IPS-18a (cell line): ENCODE data around the gene PRPF31.
"Not testable (repeated sequence)": the region's sequence is repeated elsewhere in the genome, so short reads cannot be mapped to it uniquely, and the experiment has no call there.

ENCODE experiments used
- H3K27ac ChIP-seq: one replicate; pipeline ENCODE4 v1.5.1; 2013; ENCODE audit warnings: low read length
- H3K27me3 ChIP-seq: one replicate; pipeline ENCODE4 v1.6.1; 2013; ENCODE audit warnings: mild to moderate bottlenecking, low read length; ENCODE audit not compliant: control insufficient read depth, insufficient read depth
- H3K36me3 ChIP-seq: one replicate; pipeline ENCODE4 v1.6.1; 2013; ENCODE audit warnings: low read depth, low read length; ENCODE audit not compliant: control insufficient read depth
- H3K4me1 ChIP-seq: one replicate; pipeline ENCODE4 v1.6.1; 2013; ENCODE audit warnings: low read depth, low read length; ENCODE audit not compliant: control insufficient read depth
- H3K4me3 ChIP-seq: one replicate; pipeline ENCODE4 v1.5.1; 2013; ENCODE audit warnings: low read length
- H3K9ac ChIP-seq: one replicate; pipeline ENCODE4 v1.6.1; 2013; ENCODE audit warnings: mild to moderate bottlenecking, low read length, moderate library complexity
- H3K9me3 ChIP-seq: one replicate; pipeline ENCODE4 v1.6.1; 2013; ENCODE audit warnings: low read depth, low read length; ENCODE audit not compliant: control insufficient read depth

PRPF31 gene

GRCh38 chr19:54160182-54160811, 44.7 kb downstream of the PRPF31 start:
- Histone ChIP-seq H3K27ac (no peak overlapping the region), H3K36me3 (peaks cover 15% of the 10 kb centered on the region), H3K4me1 (peaks cover 3% of the 10 kb centered on the region), H3K9ac (peak overlapping the region; percentile 51), H3K4me3 (peak overlapping the region; percentile 78), H3K27me3 (peaks cover 11% of the 10 kb centered on the region), H3K9me3 (no peaks in the 10 kb centered on the region)

- Histone ChIP-seq H3K27me3 (peaks cover 11% of the 10 kb centered on the region), H3K9me3 (no peaks in the 10 kb centered on the region), H3K9ac (peak overlapping the region; percentile 51), H3K4me3 (peak overlapping the region; percentile 78), H3K4me1 (peaks cover 3% of the 10 kb centered on the region), H3K36me3 (peaks cover 12% of the 10 kb centered on the region), H3K27ac (no peak overlapping the region)
Measured at GRCh38 chr19:54160854-54161253, 45.3 kb downstream of the PRPF31 start.

- Histone ChIP-seq H3K27ac (no peak overlapping the region), H3K36me3 (no peaks in the 10 kb centered on the region), H3K9me3 (no peaks in the 10 kb centered on the region), H3K4me1 (peaks cover 3% of the 10 kb centered on the region), H3K4me3 (peak overlapping the region; percentile 42), H3K9ac (no peak overlapping the region), H3K27me3 (peaks cover 11% of the 10 kb centered on the region)
Measured at GRCh38 chr19:54162241-54162805, 46.8 kb downstream of the PRPF31 start.

GRCh38 chr19:54162884-54163283, 47.3 kb downstream of the PRPF31 start:
- H3K27ac ChIP-seq: no peak overlapping the region
- no peaks in the 10 kb centered on the region for H3K36me3 ChIP-seq
- H3K4me3 ChIP-seq: no peak overlapping the region
- no peak overlapping the region for H3K9ac ChIP-seq
- peaks cover 11% of the 10 kb centered on the region for H3K27me3 ChIP-seq
- H3K4me1 ChIP-seq: peaks cover 3% of the 10 kb centered on the region
- no peaks in the 10 kb centered on the region for H3K9me3 ChIP-seq

GRCh38 chr19:54164369-54165068, 49.0 kb downstream of the PRPF31 start:
- Histone ChIP-seq H3K4me1 (no peaks in the 10 kb centered on the region), H3K9ac (no peak overlapping the region), H3K36me3 (no peaks in the 10 kb centered on the region), H3K27me3 (peaks cover 11% of the 10 kb centered on the region), H3K9me3 (no peaks in the 10 kb centered on the region), H3K4me3 (peak overlapping the region; percentile 34), H3K27ac (no peak overlapping the region)

GRCh38 chr19:54165222-54165621, 49.7 kb downstream of the PRPF31 start:
- no peaks in the 10 kb centered on the region for H3K4me1 ChIP-seq
- no peaks in the 10 kb centered on the region for H3K36me3 ChIP-seq
- peaks cover 11% of the 10 kb centered on the region for H3K27me3 ChIP-seq
- no peak overlapping the region for H3K4me3 ChIP-seq
- no peak overlapping the region for H3K27ac ChIP-seq
- H3K9ac ChIP-seq: no peak overlapping the region
- H3K9me3 ChIP-seq: no peaks in the 10 kb centered on the region

- Histone ChIP-seq H3K9me3 (no peaks in the 10 kb centered on the region), H3K9ac (no peak overlapping the region), H3K4me3 (no peak overlapping the region), H3K27ac (no peak overlapping the region), H3K4me1 (peaks cover 1% of the 10 kb centered on the region), H3K36me3 (no peaks in the 10 kb centered on the region), H3K27me3 (peaks cover 4% of the 10 kb centered on the region)
Measured at GRCh38 chr19:54168174-54168917, 52.8 kb downstream of the PRPF31 start.

GRCh38 chr19:54169149-54169740, 53.7 kb downstream of the PRPF31 start:
- H3K4me3 ChIP-seq: no peak overlapping the region
- H3K36me3 ChIP-seq: no peaks in the 10 kb centered on the region
- no peak overlapping the region for H3K27ac ChIP-seq
- no peaks in the 10 kb centered on the region for H3K9me3 ChIP-seq
- H3K4me1 ChIP-seq: peaks cover 3% of the 10 kb centered on the region
- no peak overlapping the region for H3K9ac ChIP-seq
- H3K27me3 ChIP-seq: no peaks in the 10 kb centered on the region

GRCh38 chr19:54171736-54172431, 56.3 kb downstream of the PRPF31 start:
- H3K9me3 ChIP-seq, H3K4me3 ChIP-seq, H3K27me3 ChIP-seq, H3K27ac ChIP-seq, H3K36me3 ChIP-seq, H3K9ac ChIP-seq, H3K4me1 ChIP-seq: not testable (repeated sequence)

GRCh38 chr19:54172471-54173358, 57.2 kb downstream of the PRPF31 start, which contains the start of gene TMC4:
Gene TMC4, minus strand, starts transcription at chr19:54173160. Its CDS starts 43 bp downstream, at chr19:54173117.
- Histone ChIP-seq H3K27ac (no peak within 1 kb of the TSS), H3K9ac (no peak within 1 kb of the TSS), H3K9me3 (no peaks in the 10 kb centered on the region), H3K36me3 (no peaks in the 10 kb centered on the region), H3K4me1 (peaks cover 3% of the 10 kb centered on the region), H3K4me3 (peak within 1 kb of the TSS; percentile 39), H3K27me3 (no peaks in the 10 kb centered on the region)
